H9 (cell line): ENCODE measurements around the gene TRIM68. TPM values are rescaled to one million over a fixed set of nuclear protein-coding genes. Genes with fewer than 3 reads are reported as not detected.

Experiments used
- DNase-seq: peaks from one replicate; pipeline ENCODE4 v3.0.0-alpha.2; 2017
- H2AFZ ChIP-seq: one replicate; pipeline ENCODE4 v1.6.1; 2013; ENCODE audit warnings: mild to moderate bottlenecking, low read length, control low read depth, moderate library complexity
- H2AK5ac ChIP-seq: 2 replicates; pipeline ENCODE4 v1.6.1; 2013; ENCODE audit warnings: low read length, control low read depth, mixed read lengths; ENCODE audit not compliant: insufficient read length
- H2BK120ac ChIP-seq: one replicate; pipeline ENCODE4 v1.6.1; 2013; ENCODE audit warnings: low read depth, mild to moderate bottlenecking, low read length, control low read depth, inconsistent platforms; ENCODE audit not compliant: poor library complexity, severe bottlenecking
- H2BK12ac ChIP-seq: 2 replicates; pipeline ENCODE4 v1.6.1; 2013; ENCODE audit warnings: low read length, control low read depth, mixed read lengths, low read depth; ENCODE audit not compliant: insufficient read length
- H2BK15ac ChIP-seq: 2 replicates; pipeline ENCODE4 v1.6.1; 2013; ENCODE audit warnings: low read depth, low read length, control low read depth
- H2BK20ac ChIP-seq: one replicate; pipeline ENCODE4 v1.6.1; 2013; ENCODE audit warnings: low read depth, mild to moderate bottlenecking, low read length, control low read depth, inconsistent platforms; ENCODE audit not compliant: poor library complexity, severe bottlenecking
- H2BK5ac ChIP-seq: 2 replicates; pipeline ENCODE4 v1.6.1; 2013; ENCODE audit warnings: low read length, control low read depth, mixed read lengths; ENCODE audit not compliant: insufficient read length
- H3K14ac ChIP-seq: 2 replicates; pipeline ENCODE4 v1.6.1; 2013; ENCODE audit warnings: low read length, control low read depth; ENCODE audit not compliant: insufficient read depth
- H3K18ac ChIP-seq: 2 replicates; pipeline ENCODE4 v1.6.1; 2013; ENCODE audit warnings: low read depth, mild to moderate bottlenecking, mixed read lengths, low read length, control low read depth; ENCODE audit not compliant: insufficient read length
- H3K23ac ChIP-seq: 2 replicates; pipeline ENCODE4 v1.6.1; 2013; ENCODE audit warnings: low read length, control low read depth, mixed read lengths, low read depth; ENCODE audit not compliant: insufficient read length
- H3K23me2 ChIP-seq: 2 replicates; pipeline ENCODE4 v1.6.1; 2013; ENCODE audit warnings: low read depth, mild to moderate bottlenecking, mixed read lengths, low read length, control low read depth; ENCODE audit not compliant: insufficient read length, poor library complexity, severe bottlenecking
- H3K27ac ChIP-seq: 2 replicates; pipeline ENCODE4 v1.5.1; 2013; ENCODE audit warnings: low read length, control low read depth, mixed read lengths, low read depth; ENCODE audit not compliant: insufficient read length
- H3K27me3 ChIP-seq: 2 replicates; pipeline ENCODE4 v1.6.1; 2013; ENCODE audit warnings: low read length, control low read depth, inconsistent platforms; ENCODE audit not compliant: insufficient read depth
- H3K4ac ChIP-seq: 2 replicates; pipeline ENCODE4 v1.6.1; 2013; ENCODE audit warnings: low read depth, mild to moderate bottlenecking, control low read depth, inconsistent platforms, low read length, moderate library complexity
- H3K4me1 ChIP-seq: 2 replicates; pipeline ENCODE4 v1.6.1; 2013; ENCODE audit warnings: low read length, control low read depth, inconsistent platforms; ENCODE audit not compliant: insufficient read depth
- H3K4me2 ChIP-seq: 2 replicates; pipeline ENCODE4 v1.6.1; 2013; ENCODE audit warnings: low read length, control low read depth, mixed read lengths; ENCODE audit not compliant: insufficient read length, insufficient read depth
- H3K56ac ChIP-seq: 2 replicates; pipeline ENCODE4 v1.6.1; 2013; ENCODE audit warnings: low read depth, mild to moderate bottlenecking, mixed read lengths, low read length, control low read depth; ENCODE audit not compliant: insufficient read length
- H3K79me1 ChIP-seq: 2 replicates; pipeline ENCODE4 v1.6.1; 2013; ENCODE audit warnings: low read depth, mild to moderate bottlenecking, moderate library complexity, low read length, control low read depth, inconsistent platforms; ENCODE audit not compliant: insufficient read depth, poor library complexity, severe bottlenecking
- H3K79me2 ChIP-seq: 2 replicates; pipeline ENCODE4 v1.6.1; 2013; ENCODE audit warnings: low read length, control low read depth, inconsistent platforms; ENCODE audit not compliant: insufficient read depth
- H3K9ac ChIP-seq: 2 replicates; pipeline ENCODE4 v1.6.1; 2013; ENCODE audit warnings: low read length, control low read depth, mixed read lengths; ENCODE audit not compliant: insufficient read length; ENCODE audit errors: extremely low read depth
- H3K9me3 ChIP-seq: one replicate; pipeline ENCODE4 v1.6.1; 2013; ENCODE audit warnings: low read depth, low read length, inconsistent platforms; ENCODE audit not compliant: control insufficient read depth
- H3T11ph ChIP-seq: one replicate; pipeline ENCODE4 v1.6.1; 2013; ENCODE audit warnings: mild to moderate bottlenecking, low read length, control low read depth, inconsistent platforms
- H4K20me1 ChIP-seq: one replicate; pipeline ENCODE4 v1.6.1; 2013; ENCODE audit not compliant: control insufficient read depth, insufficient read length, insufficient read depth
- H4K5ac ChIP-seq: 2 replicates; pipeline ENCODE4 v1.6.1; 2013; ENCODE audit warnings: low read depth, mild to moderate bottlenecking, mixed read lengths, low read length, control low read depth; ENCODE audit not compliant: insufficient read length
- H4K8ac ChIP-seq: replicated peaks from 2 replicates; pipeline ENCODE4 v1.6.1; 2013; ENCODE audit warnings: low read length, control low read depth, mixed read lengths, low read depth; ENCODE audit not compliant: insufficient read length
- H4K91ac ChIP-seq: 2 replicates; pipeline ENCODE4 v1.6.1; 2013; ENCODE audit warnings: low read depth, mild to moderate bottlenecking, moderate library complexity, mixed read lengths, low read length, control low read depth; ENCODE audit not compliant: insufficient read length
- H3K27ac Mint-ChIP-seq, 3 experiments: 2 replicates in 2 of 3; 3 replicates in 1 of 3; pipeline ENCODE4 v1.8.0; 2020 to 2021; ENCODE audit warnings: mixed read lengths in 3 of 3, mild to moderate bottlenecking in 1 of 3, moderate library complexity in 1 of 3
- H3K27me3 Mint-ChIP-seq: 2 replicates; pipeline ENCODE4 v1.8.0; 2021; ENCODE audit warnings: low read depth, mild to moderate bottlenecking, moderate library complexity, mixed read lengths
- H3K36me3 Mint-ChIP-seq, 3 experiments: 2 replicates in 2 of 3; 3 replicates in 1 of 3; pipeline ENCODE4 v1.8.0; 2020 to 2021; ENCODE audit warnings: low read depth in 3 of 3, mixed read lengths in 3 of 3; ENCODE audit not compliant: insufficient read depth in 1 of 3
- H3K4me1 Mint-ChIP-seq, 2 experiments: 2 replicates each; pipeline ENCODE4 v1.8.0; 2020; ENCODE audit warnings: mixed read lengths in 2 of 2
- H3K4me3 Mint-ChIP-seq, 2 experiments: 2 replicates in 1 of 2; 3 replicates in 1 of 2; pipeline ENCODE4 v1.8.0; 2020 to 2021; ENCODE audit warnings: mild to moderate bottlenecking in 2 of 2, mixed read lengths in 2 of 2, moderate library complexity in 1 of 2
- H3K9me3 Mint-ChIP-seq, 2 experiments: 2 replicates in 1 of 2; 3 replicates in 1 of 2; pipeline ENCODE4 v1.8.0; 2020; ENCODE audit warnings: mild to moderate bottlenecking in 2 of 2, mixed read lengths in 2 of 2, moderate library complexity in 1 of 2
- WGBS: extraction: QIAGEN DNeasy Blood & Tissue Kit; methylation state at CpG from one replicate; pipeline ENCODE4 v1.1.7; 2013; ENCODE audit warnings: missing lambda C conversion rate, low lambda C conversion rate, mixed read lengths; ENCODE audit not compliant: insufficient read length; ENCODE audit errors: extremely low coverage; 5-methylcytosine and 5-hydroxymethylcytosine counted together
- total RNA-seq: library from RNA; stranded (reverse); gene quantifications from 2 replicates; pipeline ENCODE4 v1.2.1, GENCODE V29; 2021
- TF ChIP-seq, protein P1 (sequence below): fragments of 200-600 bp; sonication (generic); conservative IDR thresholded peaks from 3 replicates; pipeline ENCODE4 v1.8.0; 2021; ENCODE audit warnings: antibody characterized with exemption, mild to moderate bottlenecking

TRIM68 gene
- total RNA-seq, 1 experiment from 2014 or later = 9.9 TPM

GRCh38 chr11:4619514-4619913 is 11.5 kb upstream of the TRIM68 start:
- WGBS = no CpG with 5 or more reads among the region's 9 CpGs

More at GRCh38 chr11:4619514-4619913, 11.5 kb upstream of the TRIM68 start:
- Histone ChIP-seq H2AK5ac (no peak overlapping the region), H3K18ac (no peak overlapping the region), H2BK15ac (no peak overlapping the region), H3K27ac (no peak overlapping the region), H3K27me3 (no peaks in the 10 kb centered on the region), H3K79me2 (no peaks in the 10 kb centered on the region), H3K14ac (no peak overlapping the region), H3K79me1 (no peaks in the 10 kb centered on the region), H4K91ac (no peak overlapping the region), H2BK5ac (no peak overlapping the region), H4K5ac (no peak overlapping the region), H4K20me1 (no peaks in the 10 kb centered on the region), H2BK20ac (no peak overlapping the region), H3T11ph (no peak overlapping the region), H3K4ac (no peak overlapping the region), H4K8ac (no peak overlapping the region), H3K4me1 (no peaks in the 10 kb centered on the region), H2AFZ (no peak overlapping the region), H3K4me2 (no peak overlapping the region), H3K9ac (no peak overlapping the region), H3K9me3 (no peaks in the 10 kb centered on the region), H3K23ac (no peak overlapping the region), H2BK120ac (no peak overlapping the region), H2BK12ac (no peak overlapping the region), H3K56ac (no peak overlapping the region), H3K23me2 (no peaks in the 10 kb centered on the region)
- Mint-ChIP-seq H3K27ac (no peak overlapping the region; a peak in 1 of 7 replicates), H3K4me3 (no peak overlapping the region), H3K4me1 (no peaks in the 10 kb centered on the region), H3K36me3 (0 out of 7 replicates have a peak, but pooled peaks cover 0 to 3% (median 0%) of the 10 kb centered on the region in 3 experiments), H3K9me3 (peaks cover 3% of the 10 kb centered on the region in 2 experiments), H3K27me3 (peaks cover 3% of the 10 kb centered on the region)
- TF ChIP-seq, protein P1, sequence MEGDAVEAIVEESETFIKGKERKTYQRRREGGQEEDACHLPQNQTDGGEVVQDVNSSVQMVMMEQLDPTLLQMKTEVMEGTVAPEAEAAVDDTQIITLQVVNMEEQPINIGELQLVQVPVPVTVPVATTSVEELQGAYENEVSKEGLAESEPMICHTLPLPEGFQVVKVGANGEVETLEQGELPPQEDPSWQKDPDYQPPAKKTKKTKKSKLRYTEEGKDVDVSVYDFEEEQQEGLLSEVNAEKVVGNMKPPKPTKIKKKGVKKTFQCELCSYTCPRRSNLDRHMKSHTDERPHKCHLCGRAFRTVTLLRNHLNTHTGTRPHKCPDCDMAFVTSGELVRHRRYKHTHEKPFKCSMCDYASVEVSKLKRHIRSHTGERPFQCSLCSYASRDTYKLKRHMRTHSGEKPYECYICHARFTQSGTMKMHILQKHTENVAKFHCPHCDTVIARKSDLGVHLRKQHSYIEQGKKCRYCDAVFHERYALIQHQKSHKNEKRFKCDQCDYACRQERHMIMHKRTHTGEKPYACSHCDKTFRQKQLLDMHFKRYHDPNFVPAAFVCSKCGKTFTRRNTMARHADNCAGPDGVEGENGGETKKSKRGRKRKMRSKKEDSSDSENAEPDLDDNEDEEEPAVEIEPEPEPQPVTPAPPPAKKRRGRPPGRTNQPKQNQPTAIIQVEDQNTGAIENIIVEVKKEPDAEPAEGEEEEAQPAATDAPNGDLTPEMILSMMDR = no peak
- no peak for DNase-seq
